Neural cell (in vitro differentiated cells): ENCODE measurements around the gene SLC2A2. TPM values are rescaled to one million over a fixed set of nuclear protein-coding genes. Genes with fewer than 3 reads are reported as not detected.

Experiments used
- H2AFZ ChIP-seq: fragments of 200-600, 300-800 bp; sonication (generic), shearing (Covaris generic); 2 replicates; pipeline ENCODE4 v1.6.0; 2014; ENCODE audit warnings: low read depth, mild to moderate bottlenecking, antibody characterized with exemption, low read length, moderate library complexity
- H3F3A ChIP-seq: fragments of 200-600 bp; shearing (Covaris generic); 2 replicates; pipeline ENCODE4 v1.6.1; 2016; ENCODE audit warnings: mild to moderate bottlenecking, moderate library complexity, mixed read lengths, antibody characterized with exemption, low read length; ENCODE audit not compliant: insufficient read depth, poor library complexity, severe bottlenecking
- H3K27ac ChIP-seq: fragments of 200-600, 300-800 bp; sonication (generic), shearing (Covaris generic); 2 replicates; pipeline ENCODE4 v1.5.1; 2014; ENCODE audit warnings: mild to moderate bottlenecking, low read length, moderate library complexity
- H3K27me3 ChIP-seq: fragments of 300-800, 200-600 bp; sonication (generic), shearing (Covaris generic); 2 replicates; pipeline ENCODE4 v1.6.0; 2014; ENCODE audit warnings: mild to moderate bottlenecking, low read depth, low read length, moderate library complexity; ENCODE audit not compliant: insufficient read depth
- H3K36me3 ChIP-seq: fragments of 300-800, 200-600 bp; sonication (generic), shearing (Covaris generic); 2 replicates; pipeline ENCODE4 v1.5.1; 2014; ENCODE audit warnings: mild to moderate bottlenecking, antibody characterized with exemption, low read length, moderate library complexity; ENCODE audit not compliant: insufficient read depth
- H3K4me2 ChIP-seq: fragments of 300-800, 200-600 bp; sonication (generic), shearing (Covaris generic); 2 replicates; pipeline ENCODE4 v1.6.0; 2014; ENCODE audit warnings: mild to moderate bottlenecking, low read length
- H3K4me3 ChIP-seq: fragments of 300-800, 200-600 bp; sonication (generic), shearing (Covaris generic); 2 replicates; pipeline ENCODE4 v1.5.1; 2014; ENCODE audit warnings: mild to moderate bottlenecking, low read length, moderate library complexity
- H3K79me2 ChIP-seq: fragments of 200-600 bp; shearing (Covaris generic); replicated peaks from 2 replicates; pipeline ENCODE4 v1.6.0; 2014; ENCODE audit warnings: mild to moderate bottlenecking, low read length, moderate library complexity; ENCODE audit not compliant: insufficient read depth
- H3K9ac ChIP-seq: fragments of 300-800, 200-600 bp; sonication (generic), shearing (Covaris generic); 2 replicates; pipeline ENCODE4 v1.6.1; 2016; ENCODE audit warnings: mild to moderate bottlenecking, low read length, mixed read lengths
- H3K9me2 ChIP-seq: fragments of 200-600 bp; shearing (Covaris generic); 2 replicates; pipeline ENCODE4 v1.6.1; 2016; ENCODE audit warnings: mild to moderate bottlenecking, low read length, mixed read lengths; ENCODE audit not compliant: insufficient read depth
- H3K9me3 ChIP-seq: fragments of 200-600, 300-800 bp; sonication (generic), shearing (Covaris generic); 2 replicates; pipeline ENCODE4 v1.6.1; 2016; ENCODE audit warnings: mild to moderate bottlenecking, mixed run types, low read length, moderate library complexity, mixed read lengths
- H4K20me1 ChIP-seq: fragments of 200-600 bp; shearing (Covaris generic); 2 replicates; pipeline ENCODE4 v1.6.1; 2016; ENCODE audit warnings: mild to moderate bottlenecking, mixed run types; ENCODE audit not compliant: insufficient read depth
- CTCF ChIP-seq: fragments of 450-650 bp; IDR thresholded peaks from 2 replicates; pipeline ENCODE4 v1.5.1; 2014; ENCODE audit warnings: antibody characterized with exemption, mild to moderate bottlenecking, moderate library complexity; ENCODE audit not compliant: poor library complexity, severe bottlenecking
- EP300 ChIP-seq: fragments of 450-650 bp; conservative IDR thresholded peaks from 2 replicates; pipeline ENCODE4 v1.6.1; 2014; ENCODE audit warnings: antibody characterized with exemption, mild to moderate bottlenecking, moderate library complexity; ENCODE audit not compliant: poor library complexity, severe bottlenecking
- EZH2 ChIP-seq: fragments of 200-600, 300-800 bp; shearing (Covaris generic), sonication (generic); IDR thresholded peaks from 2 replicates; pipeline ENCODE4 v1.6.1; 2014; ENCODE audit warnings: antibody characterized with exemption, low read length, borderline replicate concordance, mild to moderate bottlenecking; ENCODE audit not compliant: insufficient read depth, poor library complexity, severe bottlenecking
- MXI1 ChIP-seq: fragments of 450-650 bp; conservative IDR thresholded peaks from 2 replicates; pipeline ENCODE4 v1.6.1; 2014; ENCODE audit warnings: antibody characterized with exemption, mild to moderate bottlenecking; ENCODE audit not compliant: poor library complexity, severe bottlenecking
- POLR2AphosphoS5 ChIP-seq: IDR thresholded peaks from 2 replicates; pipeline ENCODE4 v1.6.1; 2012
- RAD21 ChIP-seq: fragments of 450-650 bp; conservative IDR thresholded peaks from 2 replicates; pipeline ENCODE4 v1.6.1; 2014; ENCODE audit warnings: antibody characterized with exemption, mild to moderate bottlenecking, moderate library complexity
- SMC3 ChIP-seq: fragments of 450-650 bp; conservative IDR thresholded peaks from 2 replicates; pipeline ENCODE4 v1.6.1; 2014; ENCODE audit warnings: antibody characterized with exemption, mild to moderate bottlenecking, moderate library complexity; ENCODE audit not compliant: poor library complexity
- TAF1 ChIP-seq: IDR thresholded peaks from 2 replicates; pipeline ENCODE4 v1.6.1; 2012; ENCODE audit warnings: low read depth
- polyA plus RNA-seq: library from polyadenylated mRNA; depleted of rRNA; stranded (reverse); fragments of >200 nt; gene quantifications from 2 replicates; pipeline ENCODE4 v1.2.3, GENCODE V29; 2014
- TF ChIP-seq, protein P1 (sequence below): IDR thresholded peaks from 2 replicates; pipeline ENCODE4 v1.6.1; 2012; ENCODE audit warnings: borderline replicate concordance

Gene SLC2A2
- polyA plus RNA-seq, 1 donor from 2014 or later: not detected

DNA sequence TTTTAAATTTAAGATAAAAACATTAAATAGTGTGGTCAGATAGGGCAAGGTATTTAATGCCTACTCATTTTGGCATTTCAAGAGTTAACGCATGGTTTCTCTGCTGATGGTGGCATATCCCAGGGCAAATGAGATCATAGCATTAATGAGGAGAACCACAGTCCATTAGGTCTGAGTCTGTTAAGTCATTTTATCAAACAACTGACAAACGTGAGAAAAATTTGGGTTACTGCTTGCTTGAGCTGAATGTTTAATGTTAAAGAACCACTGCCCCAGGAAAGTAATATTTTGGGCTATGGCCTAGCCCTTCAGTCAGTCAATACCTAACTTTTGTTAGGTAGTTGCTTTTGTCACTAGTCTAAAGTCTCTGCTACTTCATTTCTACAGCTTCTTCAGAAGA is 37.9 kb upstream of the SLC2A2 start (continued):
- no peak for TF ChIP-seq MXI1
- no peak for TF ChIP-seq EP300

GRCh38 chr3:171061749-171062148 is 35.2 kb upstream of the SLC2A2 start:
- no peaks in the 10 kb centered on the region for H3F3A ChIP-seq
- no peak overlapping the region for H3K27ac ChIP-seq
- H3K4me3 ChIP-seq: no peak overlapping the region
- no peaks in the 10 kb centered on the region for H3K9me2 ChIP-seq
- H3K9ac ChIP-seq: no peak overlapping the region
- H3K79me2 ChIP-seq: no peaks in the 10 kb centered on the region
- no peak overlapping the region for H3K4me2 ChIP-seq
- no peaks in the 10 kb centered on the region for H3K9me3 ChIP-seq
- H3K36me3 ChIP-seq: peaks cover 4% of the 10 kb centered on the region
- H4K20me1 ChIP-seq: no peaks in the 10 kb centered on the region
- TF ChIP-seq CTCF (no peak), MXI1 (no peak), EP300 (no peak), TAF1 (no peak), POLR2AphosphoS5 (no peak), EZH2 (no peak), SMC3 (no peak), RAD21 (no peak)
- TF ChIP-seq, protein P1, sequence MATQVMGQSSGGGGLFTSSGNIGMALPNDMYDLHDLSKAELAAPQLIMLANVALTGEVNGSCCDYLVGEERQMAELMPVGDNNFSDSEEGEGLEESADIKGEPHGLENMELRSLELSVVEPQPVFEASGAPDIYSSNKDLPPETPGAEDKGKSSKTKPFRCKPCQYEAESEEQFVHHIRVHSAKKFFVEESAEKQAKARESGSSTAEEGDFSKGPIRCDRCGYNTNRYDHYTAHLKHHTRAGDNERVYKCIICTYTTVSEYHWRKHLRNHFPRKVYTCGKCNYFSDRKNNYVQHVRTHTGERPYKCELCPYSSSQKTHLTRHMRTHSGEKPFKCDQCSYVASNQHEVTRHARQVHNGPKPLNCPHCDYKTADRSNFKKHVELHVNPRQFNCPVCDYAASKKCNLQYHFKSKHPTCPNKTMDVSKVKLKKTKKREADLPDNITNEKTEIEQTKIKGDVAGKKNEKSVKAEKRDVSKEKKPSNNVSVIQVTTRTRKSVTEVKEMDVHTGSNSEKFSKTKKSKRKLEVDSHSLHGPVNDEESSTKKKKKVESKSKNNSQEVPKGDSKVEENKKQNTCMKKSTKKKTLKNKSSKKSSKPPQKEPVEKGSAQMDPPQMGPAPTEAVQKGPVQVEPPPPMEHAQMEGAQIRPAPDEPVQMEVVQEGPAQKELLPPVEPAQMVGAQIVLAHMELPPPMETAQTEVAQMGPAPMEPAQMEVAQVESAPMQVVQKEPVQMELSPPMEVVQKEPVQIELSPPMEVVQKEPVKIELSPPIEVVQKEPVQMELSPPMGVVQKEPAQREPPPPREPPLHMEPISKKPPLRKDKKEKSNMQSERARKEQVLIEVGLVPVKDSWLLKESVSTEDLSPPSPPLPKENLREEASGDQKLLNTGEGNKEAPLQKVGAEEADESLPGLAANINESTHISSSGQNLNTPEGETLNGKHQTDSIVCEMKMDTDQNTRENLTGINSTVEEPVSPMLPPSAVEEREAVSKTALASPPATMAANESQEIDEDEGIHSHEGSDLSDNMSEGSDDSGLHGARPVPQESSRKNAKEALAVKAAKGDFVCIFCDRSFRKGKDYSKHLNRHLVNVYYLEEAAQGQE: no peak
- H3K27me3 ChIP-seq: no peaks in the 10 kb centered on the region
- H2AFZ ChIP-seq: no peak overlapping the region

DNA sequence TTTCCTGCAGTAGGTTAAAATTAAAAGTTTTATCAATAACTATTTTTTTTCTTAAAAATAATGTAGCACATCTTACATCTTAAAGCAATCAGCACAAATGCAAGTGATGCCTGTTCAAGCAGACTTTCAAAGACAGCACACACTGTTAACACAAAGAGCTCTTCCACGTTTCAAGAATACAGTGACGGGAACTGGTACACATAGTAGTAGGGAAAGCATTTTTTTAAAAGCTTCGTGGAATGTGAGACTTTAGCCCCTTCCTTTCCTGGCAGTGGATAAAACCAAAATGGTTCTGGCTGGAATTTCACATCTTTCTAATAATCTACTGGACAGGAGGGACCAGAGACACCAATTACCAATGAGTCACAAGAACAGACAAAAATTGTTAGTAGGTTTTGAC is 33.5 kb upstream of the SLC2A2 start:
- TF ChIP-seq MXI1 (no peak), CTCF (no peak), TAF1 (no peak), RAD21 (no peak), POLR2AphosphoS5 (no peak)
- H3K9me2 ChIP-seq: no peaks in the 10 kb centered on the region
- H3K79me2 ChIP-seq: no peaks in the 10 kb centered on the region
- no peaks in the 10 kb centered on the region for H3K36me3 ChIP-seq
- no peaks in the 10 kb centered on the region for H3F3A ChIP-seq
- no peak overlapping the region for H3K27ac ChIP-seq
- H4K20me1 ChIP-seq: no peaks in the 10 kb centered on the region
- no peak overlapping the region for H3K4me3 ChIP-seq
- H2AFZ ChIP-seq: no peak overlapping the region
- no peak overlapping the region for H3K9ac ChIP-seq
- H3K4me2 ChIP-seq: no peak overlapping the region
- no peaks in the 10 kb centered on the region for H3K9me3 ChIP-seq
- H3K27me3 ChIP-seq: no peaks in the 10 kb centered on the region
